Measurements from ENCODE around the gene UST. TPM values are rescaled to one million over a fixed set of nuclear protein-coding genes. Genes with fewer than 3 reads are reported as not detected.

The UST gene
- total RNA-seq, 1 experiment from 2014 or later = 32.1 TPM

GRCh38 chr6:148791372-148791771, 44.5 kb downstream of the UST start:
- peak overlapping the region; percentile 22 for H3K27ac Mint-ChIP-seq
- peaks cover 33% of the 10 kb centered on the region for H3K36me3 Mint-ChIP-seq
- H3K27me3 Mint-ChIP-seq (ENCODE audit: low read depth) = no peaks in the 10 kb centered on the region
- CTCF ChIA-PET = no interaction called here
- H3K4me1 Mint-ChIP-seq = peaks cover 49% of the 10 kb centered on the region
- DNase-seq (ENCODE audit: low spot score) (no peak), ATAC-seq (no peak)
- TF ChIP-seq MLX (CRISPR knock-in tag; IDR thresholded peaks at IDR 0.05) (no peak), ATF1 (CRISPR knock-in tag; IDR thresholded peaks at IDR 0.05) (no peak), NR1H2 (CRISPR knock-in tag; IDR thresholded peaks at IDR 0.05) (no peak), ATF2 (CRISPR knock-in tag; IDR thresholded peaks at IDR 0.05; ENCODE audit: borderline replicate concordance, low read depth) (no peak), MAX (CRISPR knock-in tag; IDR thresholded peaks at IDR 0.05) (no peak), TEAD4 (CRISPR knock-in tag; IDR thresholded peaks at IDR 0.05) (no peak)
- H3K9me3 Mint-ChIP-seq = peaks cover 29% of the 10 kb centered on the region
- no peak overlapping the region for H3K4me3 Mint-ChIP-seq
- POLR2A ChIA-PET = no interaction called here

GRCh38 chr6:148793721-148794120, 46.9 kb downstream of the UST start:
- ChIA-PET CTCF (no interaction called here), POLR2A (no interaction called here)
- H3K4me1 Mint-ChIP-seq = peaks cover 54% of the 10 kb centered on the region
- H3K9me3 Mint-ChIP-seq = peaks cover 20% of the 10 kb centered on the region
- no peak overlapping the region for H3K4me3 Mint-ChIP-seq
- ATAC-seq (no peak), DNase-seq (ENCODE audit: low spot score) (no peak)
- no peak overlapping the region for H3K27ac Mint-ChIP-seq
- TF ChIP-seq RORB (CRISPR knock-in tag; IDR thresholded peaks at IDR 0.05) = no peak
- no peak for TF ChIP-seq JUN (CRISPR knock-in tag; IDR thresholded peaks at IDR 0.05)
- no peak for TF ChIP-seq E2F5 (CRISPR knock-in tag; IDR thresholded peaks at IDR 0.05)
- TF ChIP-seq ERG (CRISPR knock-in tag; IDR thresholded peaks at IDR 0.05) = no peak
- no peak for TF ChIP-seq CREB1 (CRISPR knock-in tag; IDR thresholded peaks at IDR 0.05)
- TF ChIP-seq HMGXB4 (CRISPR knock-in tag; IDR thresholded peaks at IDR 0.05) = no peak
- no peak for TF ChIP-seq AR (CRISPR knock-in tag; IDR thresholded peaks at IDR 0.05)
- no peak for TF ChIP-seq ATF1 (CRISPR knock-in tag; IDR thresholded peaks at IDR 0.05)
- TF ChIP-seq JAZF1 (CRISPR knock-in tag; IDR thresholded peaks at IDR 0.05) = no peak
- no peak for TF ChIP-seq MAX (CRISPR knock-in tag; IDR thresholded peaks at IDR 0.05)
- TF ChIP-seq ZNF138 (CRISPR knock-in tag; conservative IDR thresholded peaks at IDR 0.05) = no peak
- TF ChIP-seq ZNF416 (CRISPR knock-in tag; IDR thresholded peaks at IDR 0.05) = no peak
- no peak for TF ChIP-seq ZNF281 (CRISPR knock-in tag; IDR thresholded peaks at IDR 0.05)
- no peak for TF ChIP-seq IRF2 (CRISPR knock-in tag; IDR thresholded peaks at IDR 0.05; ENCODE audit: borderline replicate concordance, low read depth)
- no peak for TF ChIP-seq ZBTB21 (CRISPR knock-in tag; IDR thresholded peaks at IDR 0.05; ENCODE audit: borderline replicate concordance)
- TF ChIP-seq ZNF671 (CRISPR knock-in tag; IDR thresholded peaks at IDR 0.05) = no peak
- TF ChIP-seq NFATC4 (CRISPR knock-in tag; IDR thresholded peaks at IDR 0.05) = no peak
- no peak for TF ChIP-seq SMAD3 (CRISPR knock-in tag; IDR thresholded peaks at IDR 0.05; ENCODE audit: borderline replicate concordance)
- no peak for TF ChIP-seq EMX1 (CRISPR knock-in tag; IDR thresholded peaks at IDR 0.05)
- no peak for TF ChIP-seq TEAD4 (CRISPR knock-in tag; IDR thresholded peaks at IDR 0.05)
- H3K27me3 Mint-ChIP-seq (ENCODE audit: low read depth) = no peaks in the 10 kb centered on the region
- peaks cover 23% of the 10 kb centered on the region for H3K36me3 Mint-ChIP-seq

Measured in WTC11 (cell line).